Upper lobe of left lung (tissue), 6 donors: ENCODE measurements around the gene RBM8A. TPM values are rescaled to one million over a fixed set of nuclear protein-coding genes. Genes with fewer than 3 reads are reported as not detected.

Experiments
- ATAC-seq, 2 donors: fragments of 200-7000 bp; cut with Tn5 transposase; one replicate each; pipeline ENCODE4 v1.9.1; 2022; ENCODE audit warnings: mild to moderate bottlenecking in 2 of 2, moderate library complexity in 2 of 2; ENCODE audit not compliant: low FRiP score in 2 of 2
- DNase-seq, 2 donors: peaks; one replicate each; pipeline ENCODE4 v3.0.0-alpha.2; 2019 to 2020
- H3K27ac ChIP-seq, 4 donors: fragments of 200-600 bp; sonication (generic); one replicate each; pipeline ENCODE4 v1.5.1; 2016 to 2019
- H3K27me3 ChIP-seq, 4 donors: fragments of 200-600 bp; sonication (generic); one replicate each; pipeline ENCODE4 v1.5.1; 2017 to 2019
- H3K36me3 ChIP-seq, 4 donors: fragments of 200-600 bp; sonication (generic); one replicate each; pipeline ENCODE4 v1.5.1; 2016 to 2019
- H3K4me1 ChIP-seq, 4 donors: fragments of 200-600 bp; sonication (generic); one replicate each; pipeline ENCODE4 v1.5.1; 2018 to 2019
- H3K4me3 ChIP-seq, 4 donors: fragments of 200-600 bp; sonication (generic); one replicate each; pipeline ENCODE4 v1.5.1; 2017 to 2019; ENCODE audit warnings: mild to moderate bottlenecking in 2 of 4, moderate library complexity in 1 of 4
- H3K9me3 ChIP-seq, 4 donors: fragments of 200-600 bp; sonication (generic); one replicate each; pipeline ENCODE4 v1.5.1; 2018 to 2019
- CTCF ChIP-seq, 6 experiments: fragments of 450-650 bp in 4 of 6; fragments of 200-600 bp in 2 of 6; sonication (generic) in 2 of 6; IDR thresholded peaks; one replicate each; pipeline ENCODE4 v1.5.1; 2016 to 2019; ENCODE audit warnings: antibody characterized with exemption in 6 of 6
- EP300 ChIP-seq, 4 donors: sonication (generic); formaldehyde crosslinking; IDR thresholded peaks; one replicate each; pipeline ENCODE4 v1.5.1; 2017; ENCODE audit warnings: antibody characterized with exemption in 4 of 4, control low read depth in 2 of 4
- POLR2A ChIP-seq, 4 donors: fragments of 450-650 bp; IDR thresholded peaks; one replicate each; pipeline ENCODE4 v1.5.1; 2016 to 2017; ENCODE audit warnings: antibody characterized with exemption in 4 of 4, mild to moderate bottlenecking in 2 of 4
- POLR2AphosphoS5 ChIP-seq, 2 donors: sonication (generic); formaldehyde crosslinking; IDR thresholded peaks; one replicate each; pipeline ENCODE4 v1.5.1; 2017; ENCODE audit warnings: antibody characterized with exemption in 2 of 2
- WGBS, 2 donors: methylation state at CpG; one replicate each; pipeline ENCODE4 v1.1.5; 2017 to 2018; 5-methylcytosine and 5-hydroxymethylcytosine counted together
- total RNA-seq, 6 donors: library from RNA; depleted of rRNA in 4 of 6; stranded (reverse); fragments of >200 nt in 4 of 6; gene quantifications; one replicate each; pipeline versions ENCODE4 v1.1.0 to v1.2.1, GENCODE V29; 2016 to 2021
- donor health status: DM: no; HTN: no; CAD: no; lungs with moderate emphysema.
- donor health status: DM: no; HTN: yes; CAD: no; lungs with severe emphysema.

RBM8A gene
- total RNA-seq, 6 donors from 2014 or later, result 30.1 to 144 (median 101) TPM

GRCh38 chr1:145891587-145892485, 35.4 kb downstream of the RBM8A start:
- DNase-seq (peak in 1 of 2 donors; percentile 98), ATAC-seq (peak; percentile 94 to 96)
- Histone ChIP-seq H3K36me3 (no peaks in the 10 kb centered on the region), H3K9me3 (no peaks in the 10 kb centered on the region), H3K27me3 (no peaks in the 10 kb centered on the region), H3K27ac (peak overlapping the region; percentile 86 to 94 (median 90)), H3K4me3 (peak overlapping the region in 1 of 4 donors; percentile 5), H3K4me1 (peaks cover 27 to 36% (median 30%) of the 10 kb centered on the region in 4 donors)
- 4 to 13% methylated on average over 5 to 6 of the region's 6 CpGs for WGBS, 2 donors
- peak in 1 of 4 donors; percentile 40 for TF ChIP-seq POLR2A (IDR thresholded peaks at IDR 0.05)
- peak; percentile 87 to 97 (median 94) for TF ChIP-seq CTCF (IDR thresholded peaks at IDR 0.05)
- peak in 2 of 4 donors; percentile 61 to 93 for TF ChIP-seq EP300 (IDR thresholded peaks at IDR 0.05)
- peak; percentile 83 to 89 for TF ChIP-seq POLR2AphosphoS5 (IDR thresholded peaks at IDR 0.05)

GRCh38 chr1:145891143-145891542, 36.1 kb downstream of the RBM8A start:
- Histone ChIP-seq H3K27ac (peak overlapping the region; percentile 86 to 94 (median 90)), H3K4me1 (peaks cover 29 to 37% (median 34%) of the 10 kb centered on the region in 4 donors), H3K4me3 (no peak overlapping the region), H3K27me3 (no peaks in the 10 kb centered on the region), H3K36me3 (no peaks in the 10 kb centered on the region), H3K9me3 (no peaks in the 10 kb centered on the region)
- TF ChIP-seq CTCF (IDR thresholded peaks at IDR 0.05) (no peak), EP300 (IDR thresholded peaks at IDR 0.05) (peak in 1 of 4 donors; percentile 49), POLR2A (IDR thresholded peaks at IDR 0.05) (peak in 1 of 4 donors; percentile 32), POLR2AphosphoS5 (IDR thresholded peaks at IDR 0.05) (peak in 1 of 2 donors; percentile 51)
- DNase-seq (peak in 1 of 2 donors; percentile 74), ATAC-seq (peak in 1 of 2 donors; percentile 55)
- WGBS, 2 donors, result 69 to 71% methylated on average over 1 of the region's 1 CpG

GRCh38 chr1:145889722-145890121, 37.6 kb downstream of the RBM8A start:
- peaks cover 36 to 43% (median 42%) of the 10 kb centered on the region in 4 donors for H3K4me1 ChIP-seq
- ATAC-seq (no peak), DNase-seq (peak in 1 of 2 donors; percentile 62)
- no peaks in the 10 kb centered on the region for H3K9me3 ChIP-seq
- no peaks in the 10 kb centered on the region for H3K27me3 ChIP-seq
- 59 to 88% methylated on average over 3 of the region's 3 CpGs for WGBS, 2 donors
- H3K36me3 ChIP-seq, result no peaks in the 10 kb centered on the region
- TF ChIP-seq CTCF (IDR thresholded peaks at IDR 0.05) (no peak), EP300 (IDR thresholded peaks at IDR 0.05) (no peak), POLR2AphosphoS5 (IDR thresholded peaks at IDR 0.05) (no peak), POLR2A (IDR thresholded peaks at IDR 0.05) (no peak)
- no peak overlapping the region for H3K4me3 ChIP-seq
- peak overlapping the region in 3 of 4 donors; percentile 60 to 94 (median 89) for H3K27ac ChIP-seq

- no peak for TF ChIP-seq POLR2AphosphoS5 (IDR thresholded peaks at IDR 0.05)
- no peak for TF ChIP-seq POLR2A (IDR thresholded peaks at IDR 0.05)
- no peak for TF ChIP-seq CTCF (IDR thresholded peaks at IDR 0.05)
- no peak for TF ChIP-seq EP300 (IDR thresholded peaks at IDR 0.05)
- 67 to 75% methylated on average over 5 of the region's 5 CpGs for WGBS, 2 donors
- Histone ChIP-seq H3K36me3 (no peaks in the 10 kb centered on the region), H3K27ac (no peak overlapping the region), H3K4me3 (no peak overlapping the region), H3K27me3 (no peaks in the 10 kb centered on the region), H3K9me3 (no peaks in the 10 kb centered on the region), H3K4me1 (peaks cover 30 to 37% (median 36%) of the 10 kb centered on the region in 4 donors)
- DNase-seq (no peak), ATAC-seq (no peak)
Measured at GRCh38 chr1:145887631-145888030, 39.7 kb downstream of the RBM8A start.
